RWPE2 (cell line): ENCODE results near the gene ZFAND3.

ENCODE experiments used
- ATAC-seq: fragments of 200-7000 bp; cut with Tn5 transposase; 3 replicates; pipeline ENCODE4 v1.9.1; 2021; ENCODE audit warnings: low read depth
- DNase-seq: peaks from one replicate; pipeline ENCODE4 v3.0.0-alpha.2; 2020; ENCODE audit warnings: low spot score
- H3K27ac ChIP-seq: fragments of 450-650 bp; 2 replicates; pipeline ENCODE4 v1.5.1; 2017; ENCODE audit warnings: mild to moderate bottlenecking; ENCODE audit not compliant: poor library complexity, severe bottlenecking
- H3K27me3 ChIP-seq: fragments of 250-450 bp; sonication (Bioruptor Pico); 2 replicates; pipeline ENCODE4 v1.5.1; 2021; ENCODE audit warnings: mild to moderate bottlenecking, moderate library complexity; ENCODE audit not compliant: insufficient read depth, poor library complexity, severe bottlenecking
- H3K36me3 ChIP-seq: fragments of 250-450 bp; sonication (Bioruptor Pico); 2 replicates; pipeline ENCODE4 v1.5.1; 2020; ENCODE audit warnings: low read depth, mild to moderate bottlenecking, moderate library complexity
- H3K4me1 ChIP-seq: fragments of 250-450 bp; sonication (Bioruptor Pico); 2 replicates; pipeline ENCODE4 v1.5.1; 2021; ENCODE audit warnings: mild to moderate bottlenecking, moderate library complexity; ENCODE audit not compliant: insufficient read depth, poor library complexity, severe bottlenecking
- H3K4me3 ChIP-seq: fragments of 250-450 bp; sonication (Bioruptor Pico); 2 replicates; pipeline ENCODE4 v1.5.1; 2021; ENCODE audit warnings: mild to moderate bottlenecking, moderate library complexity; ENCODE audit not compliant: severe bottlenecking
- H3K9me3 ChIP-seq: fragments of 250-450 bp; sonication (Bioruptor Pico); 2 replicates; pipeline ENCODE4 v1.5.1; 2021; ENCODE audit warnings: mild to moderate bottlenecking, moderate library complexity; ENCODE audit not compliant: severe bottlenecking
- CTCF ChIP-seq: fragments of 450-650 bp; IDR thresholded peaks from one replicate; pipeline ENCODE4 v1.5.1; 2017; ENCODE audit warnings: mild to moderate bottlenecking, moderate library complexity; ENCODE audit not compliant: poor library complexity, severe bottlenecking

The ZFAND3 gene

GRCh38 chr6:37920667-37921066 is 101.1 kb downstream of the ZFAND3 start:
- H3K4me3 ChIP-seq: no peak overlapping the region
- no peaks in the 10 kb centered on the region; the same call in 1 of the 2 replicates for H3K36me3 ChIP-seq
- peaks cover 18% of the 10 kb centered on the region for H3K4me1 ChIP-seq
- ATAC-seq (peak; percentile 40; the same call in 1 of the 3 replicates), DNase-seq (no peak)
- H3K27ac ChIP-seq: no peak overlapping the region
- no peak for TF ChIP-seq CTCF
- H3K27me3 ChIP-seq: no peaks in the 10 kb centered on the region
- H3K9me3 ChIP-seq: no peaks in the 10 kb centered on the region

GRCh38 chr6:37922563-37922962 is 103.0 kb downstream of the ZFAND3 start:
- Histone ChIP-seq H3K4me1 (peaks cover 18% of the 10 kb centered on the region), H3K27me3 (no peaks in the 10 kb centered on the region), H3K9me3 (no peaks in the 10 kb centered on the region), H3K27ac (no peak overlapping the region), H3K4me3 (no peak overlapping the region), H3K36me3 (no peaks in the 10 kb centered on the region)
- ATAC-seq: peak; percentile 41; the same call in 1 of the 3 replicates
- no peak for TF ChIP-seq CTCF
- DNase-seq: no peak

GRCh38 chr6:37923514-37923913 is 104.0 kb downstream of the ZFAND3 start:
- TF ChIP-seq CTCF: no peak
- no peaks in the 10 kb centered on the region for H3K27me3 ChIP-seq
- no peaks in the 10 kb centered on the region for H3K9me3 ChIP-seq
- no peak overlapping the region for H3K4me3 ChIP-seq
- no peak for ATAC-seq
- no peak overlapping the region for H3K27ac ChIP-seq
- no peaks in the 10 kb centered on the region for H3K36me3 ChIP-seq
- peaks cover 18% of the 10 kb centered on the region for H3K4me1 ChIP-seq
- DNase-seq: no peak

- Histone ChIP-seq H3K4me3 (no peak overlapping the region), H3K36me3 (peaks cover 5% of the 10 kb centered on the region; the same call in 1 of the 2 replicates), H3K9me3 (no peaks in the 10 kb centered on the region), H3K4me1 (peaks cover 13% of the 10 kb centered on the region), H3K27me3 (no peaks in the 10 kb centered on the region), H3K27ac (no peak overlapping the region)
- TF ChIP-seq CTCF: no peak
- DNase-seq (no peak), ATAC-seq (no peak)
These were observed 107.1 kb downstream of the ZFAND3 start for GRCh38 chr6:37926661-37927060.

- Histone ChIP-seq H3K4me3 (no peak overlapping the region), H3K27ac (no peak overlapping the region), H3K9me3 (no peaks in the 10 kb centered on the region), H3K4me1 (peaks cover 5% of the 10 kb centered on the region), H3K36me3 (peaks cover 5% of the 10 kb centered on the region; the same call in 1 of the 2 replicates), H3K27me3 (no peaks in the 10 kb centered on the region)
- TF ChIP-seq CTCF: no peak
- DNase-seq: no peak
- no peak for ATAC-seq
These were observed 108.7 kb downstream of the ZFAND3 start for GRCh38 chr6:37928217-37928616.
